Memory B cell (primary cell): Measurements from ENCODE around the gene DLGAP4.

Experiments
- ATAC-seq: fragments of 150-1000 bp; cut with Tn5 transposase; 2 replicates; pipeline ENCODE4 v1.10.0; 2021; ENCODE audit warnings: low read depth, mild to moderate bottlenecking, moderate library complexity
- DNase-seq, 2 donors: peaks; one replicate each; pipeline ENCODE4 v3.0.0; 2022; ENCODE audit warnings: low spot score in 2 of 2
- H3K27ac Mint-ChIP-seq: one replicate; pipeline ENCODE4 v1.8.0; 2022; ENCODE audit warnings: mild to moderate bottlenecking, moderate library complexity, mixed read lengths
- H3K27me3 Mint-ChIP-seq: one replicate; pipeline ENCODE4 v1.8.0; 2022; ENCODE audit warnings: mixed read lengths
- H3K36me3 Mint-ChIP-seq: one replicate; pipeline ENCODE4 v1.8.0; 2022; ENCODE audit warnings: mild to moderate bottlenecking, mixed read lengths
- H3K4me1 Mint-ChIP-seq: one replicate; pipeline ENCODE4 v1.8.0; 2022; ENCODE audit warnings: mixed read lengths
- H3K4me3 Mint-ChIP-seq: one replicate; pipeline ENCODE4 v1.8.0; 2022; ENCODE audit warnings: mild to moderate bottlenecking, moderate library complexity, mixed read lengths
- H3K9me3 Mint-ChIP-seq: one replicate; pipeline ENCODE4 v1.8.0; 2022; ENCODE audit warnings: mixed read lengths

DLGAP4 gene

DNA sequence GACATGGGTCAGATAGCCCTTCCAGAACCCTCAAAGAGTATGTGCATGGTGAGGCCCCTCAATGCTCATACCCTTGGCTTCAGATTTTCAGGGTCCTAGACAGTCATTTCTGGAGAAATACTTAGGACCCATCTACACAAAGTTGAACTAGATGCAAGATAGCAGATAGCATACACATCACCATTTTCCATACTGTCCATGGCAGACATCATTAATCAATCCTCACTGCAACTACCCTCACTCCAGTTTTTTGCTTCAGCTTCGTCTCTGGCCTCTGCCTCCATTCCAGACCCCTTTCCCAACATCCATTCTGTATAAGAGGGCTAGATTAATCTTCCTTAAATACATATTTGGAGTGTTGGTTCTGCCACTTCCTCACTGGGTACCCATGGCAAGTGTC lies 139.7 kb downstream of the DLGAP4 start:
- DNase-seq = no peak
- Mint-ChIP-seq H3K27ac (no peak overlapping the region), H3K9me3 (no peaks in the 10 kb centered on the region), H3K4me1 (no peaks in the 10 kb centered on the region), H3K27me3 (peaks cover 3% of the 10 kb centered on the region), H3K36me3 (no peaks in the 10 kb centered on the region), H3K4me3 (no peak overlapping the region)
- ATAC-seq = no peak

- no peak overlapping the region for H3K27ac Mint-ChIP-seq
- H3K36me3 Mint-ChIP-seq = no peaks in the 10 kb centered on the region
- ATAC-seq (no peak), DNase-seq (no peak)
- peaks cover 3% of the 10 kb centered on the region for H3K27me3 Mint-ChIP-seq
- H3K9me3 Mint-ChIP-seq = no peaks in the 10 kb centered on the region
- H3K4me3 Mint-ChIP-seq = no peak overlapping the region
- H3K4me1 Mint-ChIP-seq = no peaks in the 10 kb centered on the region
Observed at GRCh38 chr20:36446557-36446956, 140.4 kb downstream of the DLGAP4 start.

DNA sequence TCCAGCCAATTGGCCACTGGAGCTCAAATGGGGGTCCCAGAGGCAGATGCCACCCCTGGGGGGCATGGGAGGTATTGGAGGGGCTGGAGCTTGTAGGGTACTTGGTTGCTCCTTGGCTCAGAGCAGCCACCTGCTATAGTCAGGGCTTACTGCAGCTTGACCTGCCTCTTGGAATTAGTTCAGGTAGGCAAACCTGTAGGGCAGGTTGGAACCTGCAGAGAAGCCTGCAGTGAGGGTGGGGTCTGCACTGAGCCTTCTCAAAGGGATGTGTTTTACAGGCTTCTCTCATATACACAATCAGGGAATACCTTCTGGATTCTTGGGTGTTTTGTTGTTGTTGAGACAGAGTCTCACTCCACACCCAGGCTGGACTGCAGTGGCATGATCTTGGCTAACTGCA lies 141.0 kb downstream of the DLGAP4 start:
- no peak overlapping the region for H3K4me3 Mint-ChIP-seq
- peaks cover 1% of the 10 kb centered on the region for H3K27me3 Mint-ChIP-seq
- H3K4me1 Mint-ChIP-seq = no peaks in the 10 kb centered on the region
- no peaks in the 10 kb centered on the region for H3K9me3 Mint-ChIP-seq
- ATAC-seq (no peak), DNase-seq (no peak)
- H3K36me3 Mint-ChIP-seq = no peaks in the 10 kb centered on the region
- H3K27ac Mint-ChIP-seq = no peak overlapping the region

GRCh38 chr20:36449663-36450062 lies 143.5 kb downstream of the DLGAP4 start:
- Mint-ChIP-seq H3K27ac (no peak overlapping the region), H3K4me1 (no peaks in the 10 kb centered on the region), H3K9me3 (no peaks in the 10 kb centered on the region), H3K36me3 (no peaks in the 10 kb centered on the region), H3K4me3 (no peak overlapping the region), H3K27me3 (peaks cover 1% of the 10 kb centered on the region)
- DNase-seq = no peak
- ATAC-seq = no peak

DNA sequence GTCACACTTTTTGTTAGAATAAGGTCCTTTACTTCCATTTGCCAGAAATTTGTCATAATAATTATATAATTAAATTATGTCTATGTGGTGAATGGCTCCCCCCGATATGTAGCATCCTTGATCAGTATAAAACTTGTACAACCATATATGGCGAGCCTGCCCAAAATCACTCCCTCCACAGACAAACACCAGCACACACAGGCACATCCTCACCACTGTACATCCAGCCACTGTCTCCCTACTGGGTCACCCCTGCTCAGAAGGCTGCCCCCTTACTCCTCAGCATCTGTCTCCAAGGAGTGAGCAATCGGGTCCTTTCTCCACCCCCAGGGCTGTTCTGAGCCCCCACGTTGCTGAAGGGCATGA lies 148.2 kb downstream of the DLGAP4 start:
- Mint-ChIP-seq H3K27ac (no peak overlapping the region), H3K4me3 (no peak overlapping the region), H3K4me1 (no peaks in the 10 kb centered on the region), H3K27me3 (peaks cover 2% of the 10 kb centered on the region), H3K36me3 (no peaks in the 10 kb centered on the region), H3K9me3 (no peaks in the 10 kb centered on the region)
- ATAC-seq (no peak), DNase-seq (no peak)

GRCh38 chr20:36454698-36455427 lies 148.7 kb downstream of the DLGAP4 start:
- H3K4me1 Mint-ChIP-seq = no peaks in the 10 kb centered on the region
- ATAC-seq (no peak), DNase-seq (no peak)
- no peaks in the 10 kb centered on the region for H3K36me3 Mint-ChIP-seq
- no peaks in the 10 kb centered on the region for H3K9me3 Mint-ChIP-seq
- peak overlapping the region; percentile 8 for H3K27ac Mint-ChIP-seq
- H3K4me3 Mint-ChIP-seq = no peak overlapping the region
- peaks cover 2% of the 10 kb centered on the region for H3K27me3 Mint-ChIP-seq

DNA sequence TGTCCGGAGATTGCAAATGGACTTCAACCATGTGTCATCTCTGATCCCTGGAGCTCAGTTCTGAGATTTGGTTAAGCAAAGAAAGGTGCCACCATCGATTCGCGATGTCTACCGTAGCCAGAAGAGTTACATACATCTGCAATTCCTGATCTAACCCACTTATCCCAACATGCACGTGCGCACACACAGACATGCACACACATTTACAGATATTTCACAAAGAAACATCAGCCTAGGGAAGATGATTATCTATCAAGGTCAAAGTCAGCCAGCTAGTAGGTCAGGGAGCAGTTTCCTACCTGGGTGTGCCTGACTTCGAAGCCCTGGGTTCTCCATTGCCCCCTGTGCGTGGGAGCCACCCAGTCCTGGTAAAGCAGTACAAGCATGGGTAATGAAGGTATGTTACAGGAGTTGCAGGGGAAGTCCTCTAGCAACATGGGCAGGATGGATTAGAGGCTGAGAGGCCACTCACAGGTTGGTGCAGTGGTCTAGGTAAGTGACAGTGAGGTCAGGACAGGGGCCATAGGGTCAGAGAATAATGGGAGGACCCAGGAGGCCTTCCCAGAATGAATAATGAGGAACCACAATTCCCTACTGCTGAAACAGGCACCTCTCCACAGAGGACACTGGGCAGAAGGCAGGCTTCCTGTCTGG lies 150.0 kb downstream of the DLGAP4 start:
- DNase-seq (no peak), ATAC-seq (no peak)
- Mint-ChIP-seq H3K4me1 (peaks cover 5% of the 10 kb centered on the region), H3K4me3 (no peak overlapping the region), H3K27me3 (peaks cover 2% of the 10 kb centered on the region), H3K36me3 (no peaks in the 10 kb centered on the region), H3K9me3 (no peaks in the 10 kb centered on the region), H3K27ac (no peak overlapping the region)

DNA sequence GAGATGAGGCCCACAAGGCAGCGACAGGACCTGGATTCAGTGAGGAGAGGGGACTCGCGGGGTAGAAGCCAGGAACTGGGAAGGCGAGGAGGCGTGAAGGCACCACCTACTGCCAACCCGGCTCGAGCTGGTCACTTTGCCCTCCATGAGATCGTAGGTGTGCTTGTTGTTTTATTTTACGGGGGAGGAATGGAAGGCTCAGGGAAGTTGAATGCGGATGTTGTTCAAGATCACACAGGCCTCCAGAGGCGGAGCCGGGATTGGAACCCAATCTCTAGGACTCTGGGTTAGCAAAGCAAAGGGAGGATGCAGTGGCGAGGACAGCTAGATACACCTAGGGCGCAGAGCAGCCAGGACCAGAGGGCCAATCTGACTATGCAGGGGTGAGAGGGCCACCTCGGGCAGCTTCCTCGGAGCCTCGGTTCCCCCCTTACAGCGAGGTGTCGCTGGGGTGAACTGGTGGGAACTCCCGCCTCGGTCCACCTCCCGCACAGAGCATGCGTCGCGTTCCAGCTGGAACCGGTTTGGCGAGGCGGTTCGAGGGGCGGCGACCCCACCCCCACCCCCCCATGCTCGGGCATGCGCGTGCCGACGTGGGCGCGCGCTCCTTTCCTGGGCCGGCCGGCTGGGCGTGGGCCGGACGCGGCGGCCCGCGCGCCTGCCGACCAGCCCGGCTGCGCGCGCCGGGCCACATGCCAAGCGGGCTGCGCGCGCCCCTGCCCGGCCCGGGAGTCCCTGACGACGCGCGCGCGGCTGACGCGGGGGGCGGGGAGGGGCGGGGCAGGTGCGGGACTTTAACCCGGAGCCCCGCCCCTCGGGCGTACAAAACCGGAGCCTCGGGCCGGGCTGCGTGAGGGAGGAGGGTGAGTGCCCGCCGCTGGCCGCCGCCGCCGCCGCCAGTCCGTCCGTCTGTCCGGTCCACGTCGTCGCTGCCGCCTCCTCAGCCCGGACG lies 154.8 kb downstream of the DLGAP4 start:
- ATAC-seq (peak; percentile 80), DNase-seq (peak; percentile 82 to 84)
- Mint-ChIP-seq H3K4me1 (peaks cover 35% of the 10 kb centered on the region), H3K4me3 (peak overlapping the region; percentile 77), H3K36me3 (no peaks in the 10 kb centered on the region), H3K27me3 (peaks cover 2% of the 10 kb centered on the region), H3K27ac (peak overlapping the region; percentile 99), H3K9me3 (no peaks in the 10 kb centered on the region)

DNA sequence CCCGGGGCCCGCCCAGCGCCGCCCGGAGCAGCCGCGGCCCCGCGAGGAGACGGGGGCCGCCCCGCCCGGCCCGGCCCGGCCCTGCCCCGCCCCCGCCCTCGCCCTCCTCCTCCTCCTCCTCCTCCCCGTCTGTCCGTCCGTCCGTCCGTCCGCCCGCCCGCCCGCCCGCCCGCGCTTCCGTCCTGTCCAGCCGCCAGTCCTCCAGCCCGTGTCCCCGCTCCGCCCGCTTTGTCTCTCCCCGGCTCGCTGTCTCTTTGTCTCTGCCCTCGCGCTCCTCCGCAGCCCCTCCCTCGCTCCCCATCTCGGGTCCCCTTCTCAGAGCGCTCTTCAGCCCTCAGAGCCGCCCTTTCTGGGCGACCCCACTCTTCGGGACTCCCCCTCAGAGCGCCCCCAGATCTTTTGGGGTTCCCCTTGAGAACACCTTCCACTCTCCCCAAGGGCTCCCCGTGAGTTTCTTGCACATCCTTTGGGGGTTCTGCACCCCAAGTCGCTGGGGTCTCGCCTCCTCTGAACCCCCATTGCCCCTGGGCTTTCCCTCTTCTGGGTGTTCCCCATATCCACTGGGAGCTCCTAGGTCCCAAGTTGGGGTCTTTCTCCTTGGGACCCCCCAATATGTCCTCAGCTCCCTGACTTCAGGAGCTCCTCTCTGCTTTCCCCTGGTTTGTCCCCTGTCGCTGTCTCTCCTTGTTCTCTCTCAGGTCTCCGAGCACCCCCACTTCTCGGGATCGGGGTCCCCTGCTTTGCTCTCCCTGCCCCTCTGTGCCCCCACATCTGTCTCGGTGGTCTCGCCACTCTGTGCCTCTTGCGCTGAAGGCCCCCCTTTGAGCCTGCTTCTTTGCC lies 155.7 kb downstream of the DLGAP4 start:
- peak overlapping the region; percentile 96 for H3K4me3 Mint-ChIP-seq
- H3K27me3 Mint-ChIP-seq = peaks cover 2% of the 10 kb centered on the region
- H3K36me3 Mint-ChIP-seq = no peaks in the 10 kb centered on the region
- DNase-seq (peak in 1 of 2 donors; percentile 40), ATAC-seq (peak; percentile 3)
- no peaks in the 10 kb centered on the region for H3K9me3 Mint-ChIP-seq
- H3K4me1 Mint-ChIP-seq = peaks cover 44% of the 10 kb centered on the region
- H3K27ac Mint-ChIP-seq = peak overlapping the region; percentile 99

DNA sequence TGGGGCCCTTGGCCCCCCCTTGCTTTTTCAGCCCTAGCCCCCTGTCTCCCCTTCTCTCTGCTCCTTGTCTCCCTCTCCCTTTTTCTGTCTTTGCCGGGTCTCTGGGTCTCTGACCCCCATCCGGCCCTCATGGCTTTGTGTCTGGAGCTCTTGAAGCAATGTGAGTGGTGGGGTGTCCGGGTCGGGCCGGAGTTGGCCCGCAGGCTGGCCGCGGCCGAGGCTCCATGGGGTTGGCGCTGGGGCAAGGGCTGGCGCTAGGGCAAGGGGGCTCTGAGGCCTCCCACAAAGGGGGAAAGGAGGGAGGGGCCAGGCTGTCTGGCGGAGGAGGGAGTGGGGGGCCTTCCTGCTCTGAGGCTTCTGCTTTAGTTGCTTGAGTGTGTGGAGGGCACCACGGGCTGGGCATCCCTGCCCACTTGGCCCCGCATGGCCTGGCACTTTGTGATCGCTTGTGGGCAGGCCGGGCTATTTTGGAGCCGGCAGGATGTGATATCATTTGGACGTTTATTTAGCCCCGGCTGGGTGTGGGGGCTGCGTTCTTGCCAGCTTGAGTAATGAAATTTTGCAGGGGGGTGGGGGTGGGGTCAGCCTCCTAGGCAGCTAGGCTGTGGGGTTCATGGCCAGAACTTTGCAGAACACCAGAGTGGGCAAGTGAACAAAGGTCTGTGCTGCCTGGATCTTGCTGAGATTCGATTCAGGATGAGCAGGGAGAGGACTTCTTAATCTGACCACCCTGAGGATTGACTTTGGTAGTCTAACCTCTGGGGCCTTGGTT lies 156.5 kb downstream of the DLGAP4 start:
- H3K27me3 Mint-ChIP-seq = no peaks in the 10 kb centered on the region
- peaks cover 52% of the 10 kb centered on the region for H3K4me1 Mint-ChIP-seq
- H3K4me3 Mint-ChIP-seq = peak overlapping the region; percentile 96
- DNase-seq (no peak), ATAC-seq (no peak)
- no peaks in the 10 kb centered on the region for H3K36me3 Mint-ChIP-seq
- H3K27ac Mint-ChIP-seq = peak overlapping the region; percentile 99
- H3K9me3 Mint-ChIP-seq = no peaks in the 10 kb centered on the region

DNA sequence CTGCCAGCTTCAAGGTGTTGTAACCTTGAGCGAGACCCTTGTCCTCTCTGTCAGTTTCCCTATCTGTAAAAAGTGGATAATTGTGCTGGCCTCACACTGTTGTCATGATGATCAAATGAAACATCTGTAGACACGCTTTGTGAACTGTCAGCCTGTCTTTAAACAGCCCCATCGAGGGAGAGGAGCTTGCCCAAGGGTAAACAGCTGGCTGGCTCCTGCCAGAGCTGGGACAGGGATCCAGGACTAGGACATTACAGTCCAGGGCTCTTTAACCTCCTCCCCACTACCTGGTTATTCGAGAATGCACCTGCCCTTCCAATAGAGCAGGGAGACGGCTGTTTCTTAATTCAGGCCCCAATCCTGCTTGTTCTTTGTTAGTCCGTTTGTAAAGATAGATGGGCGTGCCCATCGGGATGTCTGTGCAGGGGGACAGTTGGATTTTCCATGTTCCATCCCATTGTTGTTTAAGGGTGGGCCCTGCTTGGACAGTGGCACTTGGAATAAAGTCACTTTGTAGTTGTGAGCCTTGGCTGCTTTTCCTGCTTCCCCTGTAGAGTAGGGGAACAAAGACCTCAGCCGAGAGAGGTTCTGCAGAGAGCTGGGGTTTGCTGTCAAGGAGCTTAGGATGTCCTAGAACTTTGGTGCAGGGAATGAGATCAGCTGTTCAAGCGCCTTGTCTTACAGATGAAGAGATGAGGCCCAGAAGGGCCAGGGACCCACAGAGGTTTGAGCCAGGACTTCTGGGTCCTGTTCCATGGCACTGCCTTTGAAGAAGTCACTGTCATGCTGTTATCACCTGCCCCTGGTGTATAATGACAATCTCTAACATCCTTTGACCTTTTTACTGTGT lies 157.3 kb downstream of the DLGAP4 start:
- Mint-ChIP-seq H3K4me1 (peaks cover 60% of the 10 kb centered on the region), H3K4me3 (peak overlapping the region; percentile 96), H3K36me3 (no peaks in the 10 kb centered on the region), H3K9me3 (no peaks in the 10 kb centered on the region), H3K27me3 (no peaks in the 10 kb centered on the region), H3K27ac (peak overlapping the region; percentile 99)
- no peak for DNase-seq
- ATAC-seq = no peak
